ENCODE data around the gene SERPINB13. TPM values are rescaled to one million over a fixed set of nuclear protein-coding genes. Genes with fewer than 3 reads are reported as not detected.

The SERPINB13 gene
- total RNA-seq = not detected

DNA sequence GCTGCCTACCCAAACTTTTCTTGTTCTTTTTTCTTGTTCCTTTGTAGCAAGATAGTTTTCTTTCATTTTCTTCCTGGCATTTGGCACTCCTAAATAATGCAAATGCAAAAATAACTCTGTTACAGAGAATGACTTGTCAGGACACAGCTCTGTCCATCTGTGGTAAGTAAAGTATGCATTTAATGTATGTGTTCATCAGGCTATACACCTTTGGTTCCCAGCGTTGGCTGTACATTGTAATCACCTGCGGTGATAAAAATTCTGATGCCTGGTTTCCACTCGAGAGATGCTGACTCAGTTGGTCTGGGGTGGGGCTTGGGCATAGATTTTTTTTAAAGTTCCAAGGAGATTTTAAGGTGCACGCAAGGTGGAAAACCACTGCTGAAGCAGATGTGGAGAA, at the start of gene SERPINB13:
TSS of gene SERPINB13 (plus strand) at position 378 of the 400 bp plus-strand sequence. CDS start 1,325 bp downstream, outside the sequence.
- ChIA-PET POLR2A (no interaction called here), CTCF (no interaction called here)

GRCh38 chr18:63539904-63540510, 47.1 kb upstream of the SERPINB13 start:
- CTCF ChIA-PET = no interaction called here
- POLR2A ChIA-PET = no interaction called here

DNA sequence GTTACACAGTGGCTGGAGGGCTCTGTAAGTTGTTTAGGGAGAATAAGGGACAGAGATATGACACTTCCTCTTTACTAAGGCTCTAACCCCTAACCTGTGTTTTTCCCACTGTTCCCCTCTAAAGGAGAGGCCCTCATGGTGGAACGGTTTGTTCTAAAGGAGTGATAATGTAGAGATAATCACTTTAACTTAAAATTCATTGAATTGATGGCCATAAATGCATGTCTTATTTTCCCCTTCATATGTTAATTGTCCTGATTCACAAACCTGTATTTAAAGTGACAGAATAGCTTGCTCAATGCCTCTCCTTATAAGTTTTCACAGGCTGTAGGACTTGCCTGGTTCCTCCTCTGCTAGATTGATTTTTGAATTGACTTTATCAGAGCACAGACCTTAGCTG, 45.1 kb upstream of the SERPINB13 start, which contains the start of gene SERPINB12:
TSS of gene SERPINB12 (plus strand) at position 301 of the 400 bp plus-strand sequence. CDS start 13,791 bp downstream, outside the sequence.
- POLR2A ChIA-PET = no interaction called here
- CTCF ChIA-PET = no interaction called here

DNA sequence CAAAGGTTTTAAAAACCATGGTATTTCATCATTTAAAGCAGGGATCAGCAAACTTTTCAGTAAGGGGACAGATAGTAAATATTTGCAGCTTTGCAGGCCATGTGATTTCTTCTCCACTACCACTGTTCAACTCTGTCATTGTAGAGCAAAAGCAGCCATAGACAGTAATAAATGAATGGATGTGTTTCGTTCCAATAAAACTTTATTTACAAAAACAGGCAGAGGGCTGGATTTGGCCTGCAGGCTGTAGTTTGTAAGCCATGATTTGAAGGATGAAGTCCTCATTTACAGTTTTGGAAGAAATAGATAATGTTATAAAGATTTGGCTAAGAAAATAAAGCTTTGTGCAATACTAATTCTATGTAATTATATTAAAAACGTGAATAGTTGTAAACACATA, 43.1 kb upstream of the SERPINB13 start:
- ChIA-PET POLR2A (no interaction called here), CTCF (no interaction called here)

GRCh38 chr18:63545000-63545399, 42.1 kb upstream of the SERPINB13 start:
- POLR2A ChIA-PET = no interaction called here
- CTCF ChIA-PET = no interaction called here

DNA sequence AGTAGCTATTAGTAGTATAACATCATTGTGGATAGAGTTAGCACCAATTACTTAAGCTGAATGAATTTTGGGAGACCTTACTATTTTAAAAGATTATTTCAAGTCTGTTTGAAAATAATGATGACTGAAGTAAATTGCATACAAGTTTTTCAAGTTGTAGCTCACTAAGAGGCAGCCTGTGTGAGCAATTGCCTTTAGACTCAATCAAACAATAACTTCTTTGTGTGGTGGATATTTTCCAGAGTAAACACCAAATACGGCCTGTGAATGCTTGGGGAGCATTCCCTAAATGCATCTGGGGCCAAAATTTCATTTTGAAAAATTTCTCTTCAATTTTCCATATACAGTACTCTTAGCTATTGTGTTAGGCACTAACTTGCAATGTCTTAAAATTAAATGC, 37.1 kb upstream of the SERPINB13 start:
- CTCF ChIA-PET = interaction anchor here (1.0 kb wide), 1 partner anchor 31 kb away, joined by 3 read pairs; no protein-coding TSS in a partner anchor
- POLR2A ChIA-PET = interaction anchor here (0.5 kb wide), 1 partner anchor 35 kb away, joined by 4 read pairs; no protein-coding TSS in a partner anchor

- ChIA-PET POLR2A (no interaction called here), CTCF (no interaction called here)
Measured at GRCh38 chr18:63551769-63552168, 35.4 kb upstream of the SERPINB13 start.

- ChIA-PET POLR2A (no interaction called here), CTCF (no interaction called here)
Measured at GRCh38 chr18:63552581-63552980, 34.6 kb upstream of the SERPINB13 start.

- ChIA-PET POLR2A (no interaction called here), CTCF (no interaction called here)
Measured at GRCh38 chr18:63553081-63553480, 34.1 kb upstream of the SERPINB13 start.

- ChIA-PET CTCF (no interaction called here), POLR2A (no interaction called here)
Measured at GRCh38 chr18:63559567-63560491, 27.3 kb upstream of the SERPINB13 start.

- CTCF ChIA-PET = no interaction called here
Measured at GRCh38 chr18:63562284-63562683, 24.9 kb upstream of the SERPINB13 start.

DNA sequence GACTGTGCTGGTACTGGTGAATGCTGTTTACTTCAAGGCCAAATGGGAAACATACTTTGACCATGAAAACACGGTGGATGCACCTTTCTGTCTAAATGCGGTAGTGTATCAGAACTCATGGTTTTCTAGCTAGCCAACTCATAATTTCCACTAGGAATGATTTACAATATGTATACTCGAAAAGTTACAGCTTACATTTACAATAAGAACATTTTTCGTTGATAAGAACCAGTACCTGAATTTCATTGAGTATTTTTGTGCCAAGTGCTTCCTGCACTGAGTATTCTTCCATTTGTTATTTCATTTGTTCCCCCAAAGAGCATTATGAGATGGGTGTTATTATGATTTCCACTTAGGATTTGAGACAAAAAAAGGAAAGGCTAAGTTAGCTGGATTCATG, 23.1 kb upstream of the SERPINB13 start:
- ChIA-PET CTCF (no interaction called here), POLR2A (no interaction called here)

More at GRCh38 chr18:63562284-63562683, 24.9 kb upstream of the SERPINB13 start:
- POLR2A ChIA-PET = no interaction called here

- CTCF ChIA-PET = no interaction called here
- POLR2A ChIA-PET = no interaction called here
Measured at GRCh38 chr18:63564561-63564960, 22.6 kb upstream of the SERPINB13 start.

DNA sequence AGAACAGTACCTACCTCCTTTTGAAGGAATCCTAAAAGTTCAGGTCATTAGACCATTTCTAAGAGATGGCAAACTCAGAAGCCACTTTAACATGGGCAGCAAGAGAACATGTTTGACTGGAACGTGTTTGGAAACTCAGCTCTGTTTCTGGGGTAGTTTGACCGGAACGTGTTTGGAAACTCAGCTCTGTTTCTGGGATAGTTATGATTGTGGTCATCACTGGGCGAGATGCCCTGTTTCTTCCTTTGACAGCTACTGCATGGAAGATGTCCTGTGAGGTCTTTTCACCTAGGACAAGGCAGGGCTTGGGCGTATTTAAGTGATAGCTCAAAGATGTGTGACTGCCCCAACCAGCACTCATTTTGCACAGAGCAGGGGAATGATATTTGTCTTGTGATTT, 19.9 kb upstream of the SERPINB13 start:
- CTCF ChIA-PET = no interaction called here
- POLR2A ChIA-PET = no interaction called here

DNA sequence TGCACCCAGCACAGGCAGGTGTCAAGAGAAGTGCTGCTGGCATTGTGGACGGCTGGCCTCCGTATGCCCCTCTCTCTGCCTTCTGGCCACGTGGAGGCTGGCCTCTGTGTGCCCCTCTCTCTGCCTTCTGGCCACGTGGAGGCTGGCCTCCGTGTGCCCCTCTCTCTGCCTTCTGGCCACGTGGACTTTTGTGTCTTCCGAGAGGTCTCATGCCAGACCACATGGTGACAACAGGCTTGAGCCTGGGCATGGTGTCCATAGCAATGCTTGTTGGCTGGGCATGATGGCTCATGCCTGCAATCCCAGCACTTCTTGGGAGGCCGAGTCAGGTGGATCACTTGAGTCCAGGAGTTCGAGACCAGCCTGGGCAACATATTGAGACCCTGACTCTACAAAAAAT, 19.3 kb upstream of the SERPINB13 start:
- POLR2A ChIA-PET = no interaction called here

DNA sequence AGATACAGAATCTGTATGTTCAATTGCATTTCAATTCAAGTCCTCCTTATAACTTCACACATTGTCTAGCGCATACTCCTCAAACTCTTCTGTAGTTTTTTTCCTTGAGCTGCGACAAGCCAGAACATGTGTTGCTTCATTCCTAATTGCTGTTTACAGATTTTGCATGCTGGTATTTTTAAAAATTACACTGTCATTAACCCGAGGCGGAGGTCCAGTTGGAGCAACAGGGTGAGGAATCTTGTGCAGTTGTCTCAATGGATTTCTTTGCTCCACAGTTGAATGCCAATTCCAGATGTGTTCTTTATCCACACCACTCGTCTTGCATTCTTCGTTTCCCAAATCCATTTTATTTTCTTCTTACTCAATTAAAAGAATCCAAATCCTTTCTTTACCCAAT, 16.4 kb upstream of the SERPINB13 start:
- CTCF ChIA-PET = no interaction called here
- POLR2A ChIA-PET = no interaction called here

More for the DNA sequence above, 19.3 kb upstream of the SERPINB13 start:
- CTCF ChIA-PET = no interaction called here

DNA sequence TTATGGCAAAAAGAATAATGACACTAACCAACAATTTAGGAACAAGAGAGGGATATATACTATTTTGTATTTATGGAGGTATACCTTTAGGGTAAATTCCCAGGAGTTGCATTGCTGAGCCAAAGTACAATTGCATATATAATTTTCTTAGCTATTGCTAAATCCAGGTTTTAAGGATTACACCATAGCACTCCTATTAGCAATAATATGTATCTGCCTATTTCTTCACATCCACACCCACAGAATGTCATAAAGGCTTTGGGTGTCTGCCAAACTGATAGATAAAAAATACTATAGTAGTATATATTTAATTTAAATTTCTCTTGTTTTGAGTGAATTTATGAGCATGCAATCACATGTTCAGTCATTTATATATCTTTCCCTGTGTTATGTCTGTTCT, 11.5 kb upstream of the SERPINB13 start:
- CTCF ChIA-PET = no interaction called here
- POLR2A ChIA-PET = no interaction called here

- ChIA-PET CTCF (interaction anchor here (1.5 kb wide), 1 partner anchor 60 kb away, joined by 6 read pairs; no protein-coding TSS in a partner anchor), POLR2A (no interaction called here)
Measured at GRCh38 chr18:63578357-63578958, 8.7 kb upstream of the SERPINB13 start.

DNA sequence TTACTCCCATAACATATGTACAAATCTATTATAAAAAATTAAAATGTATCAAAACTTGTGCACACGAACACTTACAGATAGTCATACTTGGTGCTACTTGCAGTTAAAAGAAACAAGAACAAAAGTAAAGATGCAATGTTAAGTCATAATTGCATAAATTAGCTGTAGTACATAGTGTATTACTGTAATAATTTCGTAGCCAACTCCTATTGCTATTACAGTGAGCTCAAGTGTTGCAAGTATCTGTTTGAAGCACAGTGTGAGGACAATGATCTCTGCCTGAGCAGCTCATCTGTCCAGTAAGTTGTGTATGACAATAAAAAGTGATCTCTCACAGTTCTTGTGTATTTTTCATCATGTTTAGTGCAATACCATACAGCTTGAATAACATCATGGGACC, 7.5 kb upstream of the SERPINB13 start:
- POLR2A ChIA-PET = no interaction called here
- CTCF ChIA-PET = no interaction called here

DNA sequence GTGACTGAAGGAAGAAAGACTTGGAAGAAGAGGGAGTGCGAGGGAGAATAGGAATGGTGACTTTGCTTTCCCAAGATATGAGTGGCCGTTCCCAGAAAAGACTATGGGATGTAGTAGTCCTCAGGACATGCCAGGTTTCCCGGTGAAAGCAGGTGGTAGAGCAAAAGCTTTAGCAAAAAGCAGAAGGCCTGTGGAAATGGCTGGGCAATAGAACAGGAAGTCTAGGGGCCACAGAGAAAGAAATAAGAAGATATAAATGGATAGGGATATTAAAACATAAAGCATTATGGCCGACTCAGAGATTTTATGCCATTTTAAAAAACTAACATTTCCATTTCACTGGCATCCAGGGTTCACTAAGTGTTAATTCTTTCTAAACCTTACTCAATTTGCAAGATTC, 1.2 kb upstream of the SERPINB13 start:
- ChIA-PET CTCF (no interaction called here), POLR2A (no interaction called here)

GRCh38 chr18:63586431-63586830, 712 bp upstream of the SERPINB13 start:
- ChIA-PET CTCF (no interaction called here), POLR2A (no interaction called here)
